ENCODE data around the gene NINJ2.

GRCh38 chr12:602700-603068 lies 60.6 kb downstream of the NINJ2 start:
- no peak for TF ChIP-seq EZH2 (IDR thresholded peaks at IDR 0.05; ENCODE audit: insufficient read depth, poor library complexity, severe bottlenecking)
- no peak for TF ChIP-seq EZH2phosphoT487 (IDR thresholded peaks at IDR 0.05; ENCODE audit: insufficient read depth, low read depth)

Data from GM23248 (cell line).